BLaER1 treated with 17β-estradiol and CSF1 and Interleukin-3, amounts not matched to agents 10 nM and 100 nM (cell line): ENCODE data around the gene AK5.
"Not testable (repeated sequence)": the region's sequence is repeated elsewhere in the genome, so short reads cannot be mapped to it uniquely, and the experiment has no call there.

ENCODE experiments used
- H3K27ac ChIP-seq, 11 experiments: shearing (Covaris generic); formaldehyde crosslinking; 2 replicates each; pipeline ENCODE4 v1.8.1; 2022
- H3K27me3 ChIP-seq, 11 experiments: shearing (Covaris generic); formaldehyde crosslinking; 2 replicates each; pipeline ENCODE4 v1.8.1; 2022
- H3K36me3 ChIP-seq, 11 experiments: shearing (Covaris generic); formaldehyde crosslinking; 2 replicates each; pipeline ENCODE4 v1.8.1; 2022
- H3K4me1 ChIP-seq, 10 experiments: shearing (Covaris generic); formaldehyde crosslinking; 2 replicates each; pipeline ENCODE4 v1.8.1; 2022
- H3K4me2 ChIP-seq, 11 experiments: shearing (Covaris generic); formaldehyde crosslinking; 2 replicates each; pipeline ENCODE4 v1.8.1; 2022
- H3K4me3 ChIP-seq, 10 experiments: shearing (Covaris generic); formaldehyde crosslinking; 2 replicates each; pipeline ENCODE4 v1.8.1; 2022
- H3K9ac ChIP-seq, 11 experiments: shearing (Covaris generic); formaldehyde crosslinking; 2 replicates each; pipeline ENCODE4 v1.8.1; 2022
- H3K9me3 ChIP-seq, 11 experiments: shearing (Covaris generic); formaldehyde crosslinking; replicated peaks in 1 of 11; 2 replicates each; pipeline ENCODE4 v1.8.1; 2022
- H4K20me1 ChIP-seq, 11 experiments: shearing (Covaris generic); formaldehyde crosslinking; 2 replicates each; pipeline ENCODE4 v1.8.1; 2022
- Cebpa-rat ChIP-seq, 11 experiments: shearing (Covaris generic); IDR thresholded peaks; 2 replicates each; pipeline ENCODE4 v1.8.1; 2022

AK5 gene

GRCh38 chr1:77514921-77515776 is 233.3 kb downstream of the AK5 start:
- H3K9ac ChIP-seq: no peak overlapping the region; a peak in 1 of 22 replicates
- TF ChIP-seq Cebpa-rat (IDR thresholded peaks at IDR 0.05): no peak
- no peaks in the 10 kb centered on the region; a peak in 1 of 22 replicates for H4K20me1 ChIP-seq
- no peaks in the 10 kb centered on the region; a peak in 2 of 22 replicates for H3K27me3 ChIP-seq
- H3K4me1 ChIP-seq: peaks cover 0 to 12% (median 9%) of the 10 kb centered on the region in 10 experiments; a peak in 13 of 20 replicates
- H3K36me3 ChIP-seq: no peaks in the 10 kb centered on the region
- H3K4me3 ChIP-seq: no peak overlapping the region
- peaks cover 0 to 20% (median 11%) of the 10 kb centered on the region in 11 experiments; a peak in 13 of 22 replicates for H3K9me3 ChIP-seq
- H3K4me2 ChIP-seq: peak overlapping the region; percentile 1 to 59 (median 13); a peak in 16 of 22 replicates
- no peak overlapping the region for H3K27ac ChIP-seq

DNA sequence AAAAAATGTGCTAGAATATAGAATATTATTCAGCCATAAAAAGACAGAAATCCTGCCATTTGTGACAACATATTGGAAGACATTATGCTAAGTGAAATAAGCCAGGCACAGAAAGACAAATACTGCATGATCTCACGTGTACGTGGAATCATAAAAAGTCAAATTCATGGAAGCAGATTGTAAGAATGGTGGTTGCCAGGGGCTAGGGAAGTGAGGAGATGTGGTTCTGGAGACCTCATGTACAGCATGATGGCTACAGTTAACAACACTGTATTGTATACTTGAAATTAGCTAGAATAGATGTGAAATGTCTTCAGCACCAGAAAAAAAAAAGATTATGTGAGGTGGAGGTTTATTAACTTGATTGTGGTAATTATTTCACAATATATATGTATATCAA is 234.3 kb downstream of the AK5 start:
- Histone ChIP-seq H3K4me3 (no peak overlapping the region), H4K20me1 (no peaks in the 10 kb centered on the region; a peak in 1 of 22 replicates), H3K27me3 (no peaks in the 10 kb centered on the region; a peak in 2 of 22 replicates), H3K4me2 (no peak overlapping the region), H3K9ac (no peak overlapping the region), H3K9me3 (peaks cover 0 to 20% (median 11%) of the 10 kb centered on the region in 11 experiments; a peak in 13 of 22 replicates), H3K4me1 (peaks cover 0 to 12% (median 9%) of the 10 kb centered on the region in 10 experiments; a peak in 13 of 20 replicates), H3K36me3 (no peaks in the 10 kb centered on the region), H3K27ac (no peak overlapping the region)
- no peak for TF ChIP-seq Cebpa-rat (IDR thresholded peaks at IDR 0.05)

GRCh38 chr1:77524038-77524437 is 242.2 kb downstream of the AK5 start:
- H3K27ac ChIP-seq: no peak overlapping the region
- no peak for TF ChIP-seq Cebpa-rat (IDR thresholded peaks at IDR 0.05)
- no peaks in the 10 kb centered on the region for H3K27me3 ChIP-seq
- peaks cover 5 to 31% (median 18%) of the 10 kb centered on the region in 11 experiments for H3K9me3 ChIP-seq
- no peak overlapping the region for H3K4me3 ChIP-seq
- H3K36me3 ChIP-seq: no peaks in the 10 kb centered on the region
- H4K20me1 ChIP-seq: no peaks in the 10 kb centered on the region
- H3K9ac ChIP-seq: no peak overlapping the region
- peaks cover 0 to 9% (median 2%) of the 10 kb centered on the region in 10 experiments; a peak in 6 of 20 replicates for H3K4me1 ChIP-seq
- H3K4me2 ChIP-seq: no peak overlapping the region

GRCh38 chr1:77531149-77531548 is 249.3 kb downstream of the AK5 start:
- not testable (repeated sequence) for H3K27me3 ChIP-seq, H3K27ac ChIP-seq, H3K4me3 ChIP-seq, H3K36me3 ChIP-seq, H3K4me1 ChIP-seq, H3K9ac ChIP-seq, H3K4me2 ChIP-seq, H4K20me1 ChIP-seq
- H3K9me3 ChIP-seq: peaks cover under 1 to 25% (median 15%) of the 10 kb centered on the region in 11 experiments; a peak in 18 of 22 replicates

DNA sequence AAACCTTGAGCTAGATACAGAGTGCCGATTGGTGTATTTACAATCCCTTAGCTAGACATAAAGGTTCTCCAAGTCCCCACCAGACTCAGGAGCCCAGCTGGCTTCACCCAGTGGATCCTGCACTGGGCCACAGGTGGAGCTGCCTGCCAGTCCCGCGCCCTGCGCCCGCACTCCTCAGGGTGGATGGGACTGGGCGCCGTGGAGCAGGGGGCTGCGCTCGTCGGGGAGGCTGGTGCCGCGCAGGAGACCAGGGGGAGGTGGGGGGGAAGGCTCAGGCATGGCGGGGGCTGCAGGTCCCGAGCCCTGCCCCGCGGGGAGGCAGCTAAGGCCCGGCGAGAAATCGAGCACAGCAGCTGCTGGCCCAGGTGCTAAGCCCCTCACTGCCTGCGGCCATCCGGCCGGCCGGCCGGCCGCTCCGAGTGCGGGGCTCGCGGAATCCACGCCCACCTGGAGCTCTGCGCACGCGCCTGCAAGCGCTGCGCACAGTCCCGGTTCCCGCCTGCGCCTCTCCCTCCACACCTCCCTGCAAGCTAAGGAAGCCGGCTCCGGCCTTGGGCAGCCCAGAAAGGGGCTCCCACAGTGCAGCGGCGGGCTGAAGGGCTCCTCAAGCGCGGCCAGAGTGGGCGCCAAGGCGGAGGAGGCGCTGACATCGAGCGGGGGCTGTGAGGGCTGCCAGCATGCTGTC is 249.9 kb downstream of the AK5 start:
- not testable (repeated sequence) for H3K4me2 ChIP-seq, H3K36me3 ChIP-seq, H4K20me1 ChIP-seq, H3K9ac ChIP-seq, H3K27me3 ChIP-seq, H3K27ac ChIP-seq, H3K4me1 ChIP-seq, H3K4me3 ChIP-seq
- peaks cover 0 to 24% (median 12%) of the 10 kb centered on the region in 11 experiments; a peak in 14 of 22 replicates for H3K9me3 ChIP-seq

DNA sequence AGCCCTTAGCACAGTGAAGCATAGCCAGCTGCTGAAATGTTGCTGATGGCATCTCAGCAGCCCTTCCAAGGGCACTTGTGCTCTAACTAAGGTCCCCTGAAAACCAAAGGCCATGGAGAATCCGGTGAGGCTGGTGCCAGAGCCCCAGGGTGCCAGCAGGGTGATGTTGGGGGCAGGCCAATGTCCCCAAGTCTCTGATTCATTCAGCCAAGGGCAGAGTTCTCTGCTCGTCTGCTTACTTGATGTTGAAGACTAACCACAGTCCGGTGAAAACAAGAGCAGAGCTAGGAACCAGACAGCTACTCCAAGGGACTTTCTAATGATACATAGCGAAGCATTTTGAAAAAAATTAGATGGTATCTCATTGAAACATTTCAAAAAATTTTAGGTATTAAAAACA is 250.8 kb downstream of the AK5 start:
- Histone ChIP-seq H3K27me3 (no peaks in the 10 kb centered on the region), H3K4me3 (no peak overlapping the region), H3K9ac (no peak overlapping the region), H4K20me1 (no peaks in the 10 kb centered on the region), H3K36me3 (no peaks in the 10 kb centered on the region), H3K9me3 (peaks cover 0 to 24% (median 8%) of the 10 kb centered on the region in 11 experiments; a peak in 12 of 22 replicates), H3K27ac (no peak overlapping the region), H3K4me2 (no peak overlapping the region), H3K4me1 (peaks cover 0 to 7% (median 0%) of the 10 kb centered on the region in 10 experiments; a peak in 3 of 20 replicates)
- no peak for TF ChIP-seq Cebpa-rat (IDR thresholded peaks at IDR 0.05)

- no peaks in the 10 kb centered on the region for H3K36me3 ChIP-seq
- H3K4me1 ChIP-seq: peaks cover 0 to 10% (median 3%) of the 10 kb centered on the region in 10 experiments; a peak in 14 of 20 replicates
- TF ChIP-seq Cebpa-rat (IDR thresholded peaks at IDR 0.05): no peak
- no peak overlapping the region for H3K9ac ChIP-seq
- peaks cover 0 to 24% (median 8%) of the 10 kb centered on the region in 11 experiments; a peak in 12 of 22 replicates for H3K9me3 ChIP-seq
- no peak overlapping the region for H3K27ac ChIP-seq
- no peak overlapping the region for H3K4me2 ChIP-seq
- no peaks in the 10 kb centered on the region for H3K27me3 ChIP-seq
- no peaks in the 10 kb centered on the region for H4K20me1 ChIP-seq
- no peak overlapping the region for H3K4me3 ChIP-seq
These were observed 252.0 kb downstream of the AK5 start for GRCh38 chr1:77533660-77534305.

DNA sequence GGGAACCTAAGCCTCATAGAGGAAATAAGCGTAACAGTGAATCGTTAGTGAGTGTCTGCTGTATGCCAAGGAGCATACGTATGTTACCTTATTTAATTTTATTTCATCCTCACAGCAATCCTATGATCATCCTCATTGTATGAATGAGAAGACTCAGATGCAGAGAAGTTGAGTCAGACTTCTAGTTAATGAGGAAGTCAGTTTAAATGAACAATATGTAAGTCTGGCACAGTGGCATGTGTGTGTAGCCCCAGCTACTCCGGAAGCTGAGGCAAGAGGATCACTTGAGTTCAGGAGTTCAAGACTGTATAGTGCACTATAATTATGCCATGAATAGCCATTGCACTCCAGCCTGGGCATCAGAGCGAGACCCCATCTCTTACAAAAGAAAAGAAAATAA is 252.6 kb downstream of the AK5 start:
- no peaks in the 10 kb centered on the region for H4K20me1 ChIP-seq
- no peak for TF ChIP-seq Cebpa-rat (IDR thresholded peaks at IDR 0.05)
- H3K27me3 ChIP-seq: no peaks in the 10 kb centered on the region
- H3K4me2 ChIP-seq: no peak overlapping the region
- H3K9ac ChIP-seq: no peak overlapping the region
- no peaks in the 10 kb centered on the region for H3K36me3 ChIP-seq
- peaks cover 6 to 16% (median 9%) of the 10 kb centered on the region in 10 experiments for H3K4me1 ChIP-seq
- H3K4me3 ChIP-seq: no peak overlapping the region
- H3K9me3 ChIP-seq: peaks cover 0 to 24% (median 8%) of the 10 kb centered on the region in 11 experiments; a peak in 12 of 22 replicates
- no peak overlapping the region for H3K27ac ChIP-seq

DNA sequence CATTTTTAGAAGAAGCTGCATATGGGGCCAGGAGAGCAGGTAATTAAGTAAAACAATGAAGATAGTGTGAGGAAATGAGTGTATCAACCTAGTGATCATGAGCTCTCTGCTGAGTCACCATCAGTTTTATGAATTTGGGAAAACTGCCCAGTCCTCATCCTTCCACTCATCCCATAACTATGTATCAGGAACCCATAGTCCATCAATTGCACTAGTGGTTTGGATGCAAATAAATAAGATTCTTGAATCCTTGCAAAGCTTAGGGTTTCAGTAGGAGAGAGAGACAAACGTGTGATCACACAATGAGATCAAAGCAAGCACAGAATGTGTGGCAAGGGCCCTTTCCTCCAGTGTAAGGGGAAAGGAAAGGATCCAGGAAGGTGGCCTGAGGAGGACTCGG is 255.0 kb downstream of the AK5 start:
- no peak for TF ChIP-seq Cebpa-rat (IDR thresholded peaks at IDR 0.05)
- Histone ChIP-seq H3K27ac (no peak overlapping the region), H3K4me1 (peaks cover 24 to 40% (median 33%) of the 10 kb centered on the region in 10 experiments), H3K4me2 (no peak overlapping the region), H3K4me3 (no peak overlapping the region), H3K27me3 (no peaks in the 10 kb centered on the region), H3K36me3 (no peaks in the 10 kb centered on the region), H3K9me3 (peaks cover 0 to 9% (median 3%) of the 10 kb centered on the region in 11 experiments; a peak in 10 of 22 replicates), H4K20me1 (no peaks in the 10 kb centered on the region), H3K9ac (no peak overlapping the region)
